ENCODE measurements around the gene ITSN1. TPM values are rescaled to one million over a fixed set of nuclear protein-coding genes. Genes with fewer than 3 reads are reported as not detected.

The ITSN1 gene
- total and polyA plus RNA-seq, 2 of the 13 experiments (the other 11 are each of a cell fraction or from before 2014, with no cell fraction given): 26.1 to 33.8 TPM

DNA sequence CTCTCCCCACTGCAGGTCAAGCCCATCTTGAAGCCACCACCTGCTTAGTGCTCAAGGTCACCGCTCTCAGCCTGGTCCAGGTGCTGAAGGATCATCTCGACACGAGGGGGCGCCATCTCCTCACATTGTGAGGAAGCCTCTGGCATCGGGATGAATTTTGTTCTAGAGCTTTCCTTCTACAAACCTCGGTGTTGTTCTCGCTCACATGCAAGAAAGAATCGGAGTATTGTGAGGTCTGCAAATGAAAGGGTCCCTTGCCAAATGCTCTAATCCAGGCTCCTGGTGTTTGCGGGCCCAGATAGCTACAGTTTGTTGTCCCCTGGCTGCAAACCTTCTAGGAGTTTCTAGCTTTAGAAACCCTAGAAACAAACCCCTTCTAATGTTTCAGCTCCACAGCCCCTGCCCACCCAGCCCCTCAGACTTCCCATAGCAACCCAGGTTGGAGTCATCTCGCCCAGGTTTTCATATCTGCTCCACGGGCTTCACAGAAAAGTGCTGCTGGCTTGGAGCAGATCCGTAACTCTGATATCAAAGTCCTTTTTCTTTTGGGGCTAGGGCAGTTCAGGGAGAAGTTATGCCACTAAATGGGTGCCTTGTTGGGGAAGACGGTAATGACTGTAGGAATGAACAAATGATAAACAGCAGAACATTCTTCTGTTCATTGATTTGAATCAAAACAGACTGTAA lies 281.9 kb downstream of the ITSN1 start (continued):
- TF ChIP-seq IRF2 (CRISPR knock-in tag; IDR thresholded peaks at IDR 0.05): no peak; the same call in 1 of the 2 replicates
- TF ChIP-seq, protein P1, sequence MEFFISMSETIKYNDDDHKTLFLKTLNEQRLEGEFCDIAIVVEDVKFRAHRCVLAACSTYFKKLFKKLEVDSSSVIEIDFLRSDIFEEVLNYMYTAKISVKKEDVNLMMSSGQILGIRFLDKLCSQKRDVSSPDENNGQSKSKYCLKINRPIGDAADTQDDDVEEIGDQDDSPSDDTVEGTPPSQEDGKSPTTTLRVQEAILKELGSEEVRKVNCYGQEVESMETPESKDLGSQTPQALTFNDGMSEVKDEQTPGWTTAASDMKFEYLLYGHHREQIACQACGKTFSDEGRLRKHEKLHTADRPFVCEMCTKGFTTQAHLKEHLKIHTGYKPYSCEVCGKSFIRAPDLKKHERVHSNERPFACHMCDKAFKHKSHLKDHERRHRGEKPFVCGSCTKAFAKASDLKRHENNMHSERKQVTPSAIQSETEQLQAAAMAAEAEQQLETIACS (CRISPR knock-in tag; IDR thresholded peaks at IDR 0.05): no peak
- TF ChIP-seq, protein P2, sequence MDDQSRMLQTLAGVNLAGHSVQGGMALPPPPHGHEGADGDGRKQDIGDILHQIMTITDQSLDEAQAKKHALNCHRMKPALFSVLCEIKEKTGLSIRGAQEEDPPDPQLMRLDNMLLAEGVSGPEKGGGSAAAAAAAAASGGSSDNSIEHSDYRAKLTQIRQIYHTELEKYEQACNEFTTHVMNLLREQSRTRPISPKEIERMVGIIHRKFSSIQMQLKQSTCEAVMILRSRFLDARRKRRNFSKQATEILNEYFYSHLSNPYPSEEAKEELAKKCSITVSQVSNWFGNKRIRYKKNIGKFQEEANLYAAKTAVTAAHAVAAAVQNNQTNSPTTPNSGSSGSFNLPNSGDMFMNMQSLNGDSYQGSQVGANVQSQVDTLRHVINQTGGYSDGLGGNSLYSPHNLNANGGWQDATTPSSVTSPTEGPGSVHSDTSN (CRISPR knock-in tag; IDR thresholded peaks at IDR 0.05; ENCODE audit: borderline replicate concordance): no peak
- TF ChIP-seq ATRX (CRISPR knock-in tag; IDR thresholded peaks at IDR 0.05; ENCODE audit: borderline replicate concordance): no peak
- TF ChIP-seq NCOA2 (CRISPR knock-in tag; IDR thresholded peaks at IDR 0.05): no peak
- TF ChIP-seq ESRRA (CRISPR knock-in tag; IDR thresholded peaks at IDR 0.05; ENCODE audit: low read depth): 0 out of 2 replicates have a peak, but pooled peaks have one; percentile 63
- TF ChIP-seq, protein P3, sequence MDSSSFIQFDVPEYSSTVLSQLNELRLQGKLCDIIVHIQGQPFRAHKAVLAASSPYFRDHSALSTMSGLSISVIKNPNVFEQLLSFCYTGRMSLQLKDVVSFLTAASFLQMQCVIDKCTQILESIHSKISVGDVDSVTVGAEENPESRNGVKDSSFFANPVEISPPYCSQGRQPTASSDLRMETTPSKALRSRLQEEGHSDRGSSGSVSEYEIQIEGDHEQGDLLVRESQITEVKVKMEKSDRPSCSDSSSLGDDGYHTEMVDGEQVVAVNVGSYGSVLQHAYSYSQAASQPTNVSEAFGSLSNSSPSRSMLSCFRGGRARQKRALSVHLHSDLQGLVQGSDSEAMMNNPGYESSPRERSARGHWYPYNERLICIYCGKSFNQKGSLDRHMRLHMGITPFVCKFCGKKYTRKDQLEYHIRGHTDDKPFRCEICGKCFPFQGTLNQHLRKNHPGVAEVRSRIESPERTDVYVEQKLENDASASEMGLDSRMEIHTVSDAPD (CRISPR knock-in tag; IDR thresholded peaks at IDR 0.05): no peak
- 0 out of 2 replicates have a peak, but pooled peaks have one; percentile 37 for TF ChIP-seq THAP11 (CRISPR knock-in tag; IDR thresholded peaks at IDR 0.05)
- no peak for TF ChIP-seq ZEB1 (IDR thresholded peaks at IDR 0.05; ENCODE audit: insufficient replicate concordance, low read depth)
- TF ChIP-seq, protein P4, sequence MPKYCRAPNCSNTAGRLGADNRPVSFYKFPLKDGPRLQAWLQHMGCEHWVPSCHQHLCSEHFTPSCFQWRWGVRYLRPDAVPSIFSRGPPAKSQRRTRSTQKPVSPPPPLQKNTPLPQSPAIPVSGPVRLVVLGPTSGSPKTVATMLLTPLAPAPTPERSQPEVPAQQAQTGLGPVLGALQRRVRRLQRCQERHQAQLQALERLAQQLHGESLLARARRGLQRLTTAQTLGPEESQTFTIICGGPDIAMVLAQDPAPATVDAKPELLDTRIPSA (CRISPR knock-in tag; IDR thresholded peaks at IDR 0.05; ENCODE audit: borderline replicate concordance): no peak
- no peak for TF ChIP-seq ZNF768 (CRISPR knock-in tag; IDR thresholded peaks at IDR 0.05)
- TF ChIP-seq ZSCAN31 (CRISPR knock-in tag; IDR thresholded peaks at IDR 0.05; ENCODE audit: low read depth): no peak
- TF ChIP-seq NFIC (IDR thresholded peaks at IDR 0.05; ENCODE audit: low read length): no peak
- TF ChIP-seq ZNF251 (CRISPR knock-in tag; IDR thresholded peaks at IDR 0.05): no peak
- TF ChIP-seq GRHL1 (CRISPR knock-in tag; conservative IDR thresholded peaks at IDR 0.05): no peak
- TF ChIP-seq ZNF740 (CRISPR knock-in tag; IDR thresholded peaks at IDR 0.05): no peak
- no peak for TF ChIP-seq TOE1 (CRISPR knock-in tag; IDR thresholded peaks at IDR 0.05)
- TF ChIP-seq MTA1 (CRISPR knock-in tag; IDR thresholded peaks at IDR 0.05; ENCODE audit: borderline replicate concordance): no peak
